ENCODE data around the gene CD99L2. TPM values are rescaled to one million over a fixed set of nuclear protein-coding genes. Genes with fewer than 3 reads are reported as not detected.
"Not testable (repeated sequence)": the region's sequence is repeated elsewhere in the genome, so short reads cannot be mapped to it uniquely, and the experiment has no call there.

Gene CD99L2
- total RNA-seq, 6 experiments from 2014 or later = 25.5 to 53.6 (median 33.0) TPM

DNA sequence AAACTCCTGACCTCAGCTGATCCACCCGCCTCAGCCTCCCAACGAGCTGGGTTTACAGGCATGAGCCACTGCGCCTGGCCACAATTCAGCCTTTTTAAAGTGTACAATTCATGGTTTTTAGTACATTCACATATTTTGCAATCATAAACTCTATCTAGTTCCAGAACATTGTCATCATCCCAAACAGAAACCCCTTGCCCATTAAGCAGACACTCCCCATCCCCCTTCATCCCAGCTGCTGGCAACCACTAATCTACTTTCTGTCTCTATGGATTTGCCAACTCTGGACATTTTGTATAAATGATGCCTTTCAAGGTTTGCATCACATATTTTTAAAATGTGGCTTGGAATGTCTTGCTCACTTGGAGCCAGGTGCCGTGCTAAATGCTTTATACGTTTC is 4.5 kb downstream of the CD99L2 start:
- Histone ChIP-seq H3K36me3 (no peaks in the 10 kb centered on the region), H3K27ac (no peak overlapping the region), H3K27me3 (no peaks in the 10 kb centered on the region), H3K4me1 (no peaks in the 10 kb centered on the region), H3K9me3 (no peaks in the 10 kb centered on the region), H3K4me3 (no peak overlapping the region)
- DNase-seq (no peak), ATAC-seq (no peak)
- TF ChIP-seq POLR2A (IDR thresholded peaks at IDR 0.05) = no peak
- TF ChIP-seq, protein P1, sequence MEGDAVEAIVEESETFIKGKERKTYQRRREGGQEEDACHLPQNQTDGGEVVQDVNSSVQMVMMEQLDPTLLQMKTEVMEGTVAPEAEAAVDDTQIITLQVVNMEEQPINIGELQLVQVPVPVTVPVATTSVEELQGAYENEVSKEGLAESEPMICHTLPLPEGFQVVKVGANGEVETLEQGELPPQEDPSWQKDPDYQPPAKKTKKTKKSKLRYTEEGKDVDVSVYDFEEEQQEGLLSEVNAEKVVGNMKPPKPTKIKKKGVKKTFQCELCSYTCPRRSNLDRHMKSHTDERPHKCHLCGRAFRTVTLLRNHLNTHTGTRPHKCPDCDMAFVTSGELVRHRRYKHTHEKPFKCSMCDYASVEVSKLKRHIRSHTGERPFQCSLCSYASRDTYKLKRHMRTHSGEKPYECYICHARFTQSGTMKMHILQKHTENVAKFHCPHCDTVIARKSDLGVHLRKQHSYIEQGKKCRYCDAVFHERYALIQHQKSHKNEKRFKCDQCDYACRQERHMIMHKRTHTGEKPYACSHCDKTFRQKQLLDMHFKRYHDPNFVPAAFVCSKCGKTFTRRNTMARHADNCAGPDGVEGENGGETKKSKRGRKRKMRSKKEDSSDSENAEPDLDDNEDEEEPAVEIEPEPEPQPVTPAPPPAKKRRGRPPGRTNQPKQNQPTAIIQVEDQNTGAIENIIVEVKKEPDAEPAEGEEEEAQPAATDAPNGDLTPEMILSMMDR (IDR thresholded peaks at IDR 0.05) = no peak
- 76% methylated on average over 5 of the region's 5 CpGs for WGBS (ENCODE audit: insufficient coverage, low coverage, low lambda C conversion rate, missing lambda C conversion rate)
- intact Hi-C loops (cut with DNase I) = no loop called here

DNA sequence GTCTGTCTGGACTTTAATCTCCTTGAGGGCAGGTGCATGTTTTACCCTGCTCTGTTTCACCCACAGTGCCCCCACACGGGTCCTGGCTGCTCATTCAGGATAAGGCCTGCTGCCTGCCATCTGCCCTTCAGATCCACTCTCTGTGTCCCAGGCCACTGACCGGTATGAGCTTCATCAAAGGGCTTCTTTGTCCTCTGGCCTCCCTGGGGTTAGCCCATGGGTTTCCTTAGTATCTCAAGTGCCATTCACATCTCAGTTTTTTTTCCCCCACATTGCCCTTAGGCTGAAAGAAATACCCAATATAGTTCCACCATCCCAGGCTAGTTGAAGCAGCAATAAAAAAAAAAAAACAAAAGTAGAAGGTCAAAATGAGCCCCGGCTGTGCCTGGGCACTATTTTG is 9.3 kb downstream of the CD99L2 start:
- ATAC-seq (no peak), DNase-seq (no peak)
- H3K27ac ChIP-seq = no peak overlapping the region
- H3K27me3 ChIP-seq = no peaks in the 10 kb centered on the region
- no peak overlapping the region for H3K4me3 ChIP-seq
- H3K4me1 ChIP-seq = no peaks in the 10 kb centered on the region
- WGBS (ENCODE audit: insufficient coverage, low coverage, low lambda C conversion rate, missing lambda C conversion rate) = 60% methylated on average over 3 of the region's 3 CpGs
- H3K36me3 ChIP-seq = no peaks in the 10 kb centered on the region
- H3K9me3 ChIP-seq = no peaks in the 10 kb centered on the region
- intact Hi-C loops (cut with DNase I) = no loop called here
- TF ChIP-seq POLR2A (IDR thresholded peaks at IDR 0.05) = no peak
- TF ChIP-seq, protein P1 (IDR thresholded peaks at IDR 0.05) = no peak

DNA sequence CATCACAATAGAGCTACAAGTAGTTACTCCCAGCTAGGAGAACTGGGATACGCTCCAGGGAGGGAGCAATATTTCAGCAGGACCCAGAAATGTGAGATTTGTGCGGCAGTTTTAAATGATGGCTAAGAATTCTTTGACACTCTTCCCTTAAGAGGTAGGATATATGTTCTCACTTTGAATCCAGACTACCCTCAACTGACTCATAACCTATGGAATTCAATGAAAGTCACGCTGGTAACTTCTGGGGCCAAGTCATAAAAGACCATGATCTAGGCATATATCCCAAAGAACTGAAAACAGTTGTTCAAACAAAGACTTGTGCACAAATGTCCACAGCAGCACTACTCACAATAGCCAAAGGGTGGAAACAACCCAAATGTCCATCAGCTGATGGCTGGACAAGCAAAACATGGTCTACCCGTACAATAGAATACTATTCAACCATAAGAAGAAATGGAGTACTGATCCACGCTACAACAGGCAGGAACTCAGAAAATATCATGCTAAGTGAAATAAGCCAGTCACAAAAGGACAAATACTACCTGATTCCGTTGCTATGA is 10.5 kb downstream of the CD99L2 start:
- Histone ChIP-seq H3K4me1 (no peaks in the 10 kb centered on the region), H3K9me3 (no peaks in the 10 kb centered on the region), H3K36me3 (no peaks in the 10 kb centered on the region), H3K27ac (no peak overlapping the region), H3K4me3 (no peak overlapping the region), H3K27me3 (no peaks in the 10 kb centered on the region)
- TF ChIP-seq, protein P1 (IDR thresholded peaks at IDR 0.05) = no peak
- no peak for TF ChIP-seq POLR2A (IDR thresholded peaks at IDR 0.05)
- DNase-seq = no peak
- intact Hi-C loops (cut with DNase I) = no loop called here
- no peak for ATAC-seq
- WGBS (ENCODE audit: insufficient coverage, low coverage, low lambda C conversion rate, missing lambda C conversion rate) = 68% methylated on average over 5 of the region's 6 CpGs

DNA sequence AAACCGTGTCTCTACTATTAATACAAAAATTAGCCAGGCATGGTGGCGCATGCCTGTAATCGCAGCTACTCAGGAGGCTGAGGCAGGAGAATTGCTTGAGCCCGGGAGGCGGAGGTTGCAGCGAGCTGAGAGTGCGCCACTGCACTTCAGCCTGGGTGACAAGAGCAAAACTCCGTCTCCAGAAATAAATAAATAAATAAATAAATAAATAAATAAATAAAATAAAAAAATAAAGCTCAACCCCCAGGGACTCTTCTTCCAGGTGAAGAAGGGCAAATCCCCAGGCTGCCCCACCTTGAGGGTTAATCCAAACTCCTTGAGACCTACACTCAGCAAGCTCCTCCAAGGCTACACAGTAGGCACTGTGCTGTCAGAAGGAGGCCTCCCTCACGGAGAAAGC is 11.2 kb downstream of the CD99L2 start:
- intact Hi-C loops (cut with DNase I); H3K4me3 ChIP-seq: not testable (repeated sequence)

DNA sequence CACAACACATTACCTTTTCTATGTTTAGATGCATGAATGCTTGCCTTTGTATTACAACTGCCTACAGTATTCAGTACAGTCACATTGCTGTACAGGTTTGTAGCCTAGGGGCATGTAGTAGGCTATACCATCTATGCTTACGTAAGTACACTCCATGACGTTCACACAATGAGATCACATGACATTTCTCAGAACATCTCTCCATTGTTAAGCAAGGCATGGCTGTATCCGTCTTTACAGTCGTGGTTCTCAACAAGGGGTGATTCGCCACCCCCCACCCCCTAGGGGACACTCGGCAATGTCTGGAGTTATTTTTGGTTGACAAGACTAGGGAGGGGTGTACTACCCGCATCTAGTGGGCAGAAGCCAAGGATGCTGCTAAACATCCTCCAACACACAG is 12.1 kb downstream of the CD99L2 start:
- Histone ChIP-seq H3K9me3 (no peaks in the 10 kb centered on the region), H3K27me3 (no peaks in the 10 kb centered on the region), H3K36me3 (no peaks in the 10 kb centered on the region), H3K4me1 (no peaks in the 10 kb centered on the region), H3K4me3 (no peak overlapping the region), H3K27ac (no peak overlapping the region)
- 89% methylated on average over 5 of the region's 7 CpGs for WGBS (ENCODE audit: insufficient coverage, low coverage, low lambda C conversion rate, missing lambda C conversion rate)
- intact Hi-C loops (cut with DNase I) = no loop called here
- no peak for TF ChIP-seq POLR2A (IDR thresholded peaks at IDR 0.05)
- TF ChIP-seq, protein P1 (IDR thresholded peaks at IDR 0.05) = no peak
- DNase-seq = no peak
- no peak for ATAC-seq

More for the DNA sequence above, 11.2 kb downstream of the CD99L2 start:
- not testable (repeated sequence) for H3K9me3 ChIP-seq, DNase-seq, H3K27me3 ChIP-seq, H3K27ac ChIP-seq, H3K36me3 ChIP-seq, H3K4me1 ChIP-seq, ATAC-seq
- 90% methylated on average over 8 of the region's 9 CpGs for WGBS (ENCODE audit: insufficient coverage, low coverage, low lambda C conversion rate, missing lambda C conversion rate)
